Keratinocyte (primary cell): ENCODE results near the gene CMTM7.

Source experiments
- EZH2 ChIP-seq: IDR thresholded peaks from one replicate; pipeline ENCODE4 v1.6.1; 2012; ENCODE audit warnings: inconsistent platforms, mild to moderate bottlenecking, low read length, moderate library complexity
- TF ChIP-seq, protein P1 (sequence below), 3 experiments: IDR thresholded peaks in 1 of 3; conservative IDR thresholded peaks in 1 of 3; optimal IDR thresholded peaks in 1 of 3; 2 replicates in 2 of 3; 3 replicates in 1 of 3; pipeline versions ENCODE3 to v1.5.1; 2011; ENCODE audit warnings: low read length in 3 of 3, mild to moderate bottlenecking in 3 of 3, moderate library complexity in 2 of 3, control low read depth in 1 of 3, inconsistent platforms in 1 of 3; ENCODE audit not compliant: insufficient read depth in 2 of 3; ENCODE audit errors: extremely low read depth in 1 of 3

DNA sequence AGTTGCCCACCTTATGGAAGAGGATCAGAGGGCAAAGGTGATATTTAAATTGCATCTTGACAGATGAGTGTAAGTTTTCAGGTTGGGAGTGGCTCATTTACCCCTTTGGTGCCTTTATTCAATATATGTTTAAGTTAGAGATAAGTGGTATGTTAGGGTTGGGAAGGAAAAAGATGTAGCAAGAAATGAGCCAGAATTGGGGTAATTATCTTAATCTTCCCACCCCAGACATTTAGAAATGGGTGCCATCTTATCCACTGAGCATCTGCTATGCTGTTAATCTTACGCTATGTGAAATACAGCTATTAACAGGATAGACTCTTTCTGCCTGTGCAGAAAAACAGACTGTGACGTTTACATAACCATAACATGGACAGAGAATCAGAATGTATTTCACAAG lies 6.3 kb downstream of the CMTM7 start:
- no peak for TF ChIP-seq EZH2
- TF ChIP-seq, protein P1, sequence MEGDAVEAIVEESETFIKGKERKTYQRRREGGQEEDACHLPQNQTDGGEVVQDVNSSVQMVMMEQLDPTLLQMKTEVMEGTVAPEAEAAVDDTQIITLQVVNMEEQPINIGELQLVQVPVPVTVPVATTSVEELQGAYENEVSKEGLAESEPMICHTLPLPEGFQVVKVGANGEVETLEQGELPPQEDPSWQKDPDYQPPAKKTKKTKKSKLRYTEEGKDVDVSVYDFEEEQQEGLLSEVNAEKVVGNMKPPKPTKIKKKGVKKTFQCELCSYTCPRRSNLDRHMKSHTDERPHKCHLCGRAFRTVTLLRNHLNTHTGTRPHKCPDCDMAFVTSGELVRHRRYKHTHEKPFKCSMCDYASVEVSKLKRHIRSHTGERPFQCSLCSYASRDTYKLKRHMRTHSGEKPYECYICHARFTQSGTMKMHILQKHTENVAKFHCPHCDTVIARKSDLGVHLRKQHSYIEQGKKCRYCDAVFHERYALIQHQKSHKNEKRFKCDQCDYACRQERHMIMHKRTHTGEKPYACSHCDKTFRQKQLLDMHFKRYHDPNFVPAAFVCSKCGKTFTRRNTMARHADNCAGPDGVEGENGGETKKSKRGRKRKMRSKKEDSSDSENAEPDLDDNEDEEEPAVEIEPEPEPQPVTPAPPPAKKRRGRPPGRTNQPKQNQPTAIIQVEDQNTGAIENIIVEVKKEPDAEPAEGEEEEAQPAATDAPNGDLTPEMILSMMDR (optimal IDR thresholded peaks at IDR 0.05 in 1 of 3, IDR thresholded peaks at IDR 0.05 in 1 of 3, conservative IDR thresholded peaks at IDR 0.05 in 1 of 3; ENCODE audit: extremely low read depth in 1 of 3, insufficient read depth in 2 of 3, low read length in 3 of 3) = no peak
